ENCODE data around the gene STAU1. TPM values are rescaled to one million over a fixed set of nuclear protein-coding genes. Genes with fewer than 3 reads are reported as not detected.
"Not testable (repeated sequence)": the region's sequence is repeated elsewhere in the genome, so short reads cannot be mapped to it uniquely, and the experiment has no call there.

STAU1 gene
- total RNA-seq, 1 donor from 2014 or later = 59.3 TPM

DNA sequence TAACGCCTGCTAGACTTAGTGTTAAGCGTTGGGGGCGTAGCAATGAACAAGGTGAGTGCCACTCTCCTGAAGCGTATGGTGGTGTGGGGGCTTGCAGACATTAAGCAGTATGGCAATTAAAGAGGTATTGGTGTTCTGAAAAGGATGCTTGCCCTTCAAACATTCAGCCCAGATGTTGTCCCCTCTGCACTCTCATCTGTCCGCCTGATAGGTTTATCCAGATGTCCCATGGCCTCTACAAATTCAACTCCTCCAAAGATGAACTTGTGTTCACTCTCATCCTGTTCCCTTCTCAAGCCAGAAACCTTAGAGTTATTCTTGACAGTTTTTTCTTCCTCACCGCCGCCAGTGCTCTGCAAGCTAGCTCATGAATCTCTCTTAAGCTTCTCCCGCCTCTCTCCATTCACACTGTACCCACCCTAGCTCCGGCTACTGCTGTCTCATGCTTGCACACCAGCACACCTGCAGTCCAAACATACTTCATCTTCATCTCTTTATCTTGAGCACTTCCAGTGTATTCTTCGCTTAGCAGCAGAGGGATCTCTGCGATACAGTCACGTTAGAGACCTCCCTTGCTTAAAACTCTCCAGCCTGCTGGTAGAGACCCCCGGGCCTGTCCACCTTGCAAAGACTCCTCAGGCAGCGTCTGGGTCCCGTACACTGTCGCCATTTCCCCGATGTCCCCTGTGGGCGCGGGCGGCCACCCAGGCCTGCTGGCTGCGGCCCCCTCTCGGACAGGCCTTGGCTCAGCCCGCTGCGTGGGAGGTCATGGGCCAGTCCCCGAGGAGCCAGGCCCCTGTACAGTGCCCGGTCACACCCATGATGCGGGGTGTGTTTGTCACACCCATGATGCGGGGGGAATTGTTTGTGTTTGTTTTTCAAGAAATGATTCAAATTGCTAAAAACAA, 32.0 kb upstream of the STAU1 start:
- Histone ChIP-seq H3K36me3 (peaks cover 37 to 38% of the 10 kb centered on the region in 2 donors), H3K4me1 (peaks cover 3 to 11% of the 10 kb centered on the region in 2 donors), H3K4me3 (peak overlapping the region; percentile 80 to 87), H3K9me3 (no peaks in the 10 kb centered on the region), H3K27me3 (no peaks in the 10 kb centered on the region), H3K27ac (peak overlapping the region; percentile 81 to 88)
- no peak for DNase-seq (ENCODE audit: low spot score in 2 of 2)
- TF ChIP-seq, protein P1, sequence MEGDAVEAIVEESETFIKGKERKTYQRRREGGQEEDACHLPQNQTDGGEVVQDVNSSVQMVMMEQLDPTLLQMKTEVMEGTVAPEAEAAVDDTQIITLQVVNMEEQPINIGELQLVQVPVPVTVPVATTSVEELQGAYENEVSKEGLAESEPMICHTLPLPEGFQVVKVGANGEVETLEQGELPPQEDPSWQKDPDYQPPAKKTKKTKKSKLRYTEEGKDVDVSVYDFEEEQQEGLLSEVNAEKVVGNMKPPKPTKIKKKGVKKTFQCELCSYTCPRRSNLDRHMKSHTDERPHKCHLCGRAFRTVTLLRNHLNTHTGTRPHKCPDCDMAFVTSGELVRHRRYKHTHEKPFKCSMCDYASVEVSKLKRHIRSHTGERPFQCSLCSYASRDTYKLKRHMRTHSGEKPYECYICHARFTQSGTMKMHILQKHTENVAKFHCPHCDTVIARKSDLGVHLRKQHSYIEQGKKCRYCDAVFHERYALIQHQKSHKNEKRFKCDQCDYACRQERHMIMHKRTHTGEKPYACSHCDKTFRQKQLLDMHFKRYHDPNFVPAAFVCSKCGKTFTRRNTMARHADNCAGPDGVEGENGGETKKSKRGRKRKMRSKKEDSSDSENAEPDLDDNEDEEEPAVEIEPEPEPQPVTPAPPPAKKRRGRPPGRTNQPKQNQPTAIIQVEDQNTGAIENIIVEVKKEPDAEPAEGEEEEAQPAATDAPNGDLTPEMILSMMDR (IDR thresholded peaks at IDR 0.05) = no peak
- intact Hi-C loops (cut with DNase I) = loop anchor here (1.0 to 5.0 kb wide), 4 partner anchors 32 to 173 kb away; partner anchors contain the start of genes CSE1L, STAU1 and ZNFX1

- Histone ChIP-seq H3K27me3 (no peaks in the 10 kb centered on the region), H3K27ac (peak within 1 kb of the TSS; percentile 81 to 88), H3K4me1 (peaks cover 3 to 11% of the 10 kb centered on the region in 2 donors), H3K9me3 (no peaks in the 10 kb centered on the region), H3K36me3 (peaks cover 28 to 29% of the 10 kb centered on the region in 2 donors), H3K4me3 (peak within 1 kb of the TSS; percentile 80 to 87)
- DNase-seq (ENCODE audit: low spot score in 2 of 2) = peak; percentile 89 to 99
- TF ChIP-seq, protein P1 (IDR thresholded peaks at IDR 0.05) = no peak
- intact Hi-C loops (cut with DNase I) = loop anchor here (1.0 to 5.0 kb wide), 4 partner anchors 31 to 173 kb away; partner anchors contain the start of genes CSE1L, STAU1 and ZNFX1
Measured at GRCh38 chr20:49219091-49219923, 31.2 kb upstream of the STAU1 start, which contains the start of gene DDX27. TSS of gene DDX27 (plus strand) at chr20:49219416. CDS start at chr20:49219449, 33 bp downstream.

DNA sequence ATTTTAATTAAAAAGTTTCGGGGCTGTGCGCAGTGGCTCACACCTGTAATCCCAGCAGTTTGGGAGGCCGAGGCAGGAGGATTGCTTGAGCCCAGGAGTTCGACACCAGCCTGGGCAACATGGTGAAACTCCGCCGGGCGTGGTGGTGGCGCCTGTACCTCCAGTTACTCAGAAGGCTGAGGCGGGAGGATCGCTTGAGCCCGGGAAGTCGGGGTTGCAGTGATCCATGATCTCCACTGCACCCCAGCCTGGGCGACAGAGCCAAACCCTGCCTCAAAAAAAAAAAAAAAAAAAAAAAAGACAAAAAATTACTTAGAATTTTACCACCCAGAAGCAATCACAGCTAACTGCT, 30.6 kb upstream of the STAU1 start:
- DNase-seq (ENCODE audit: low spot score in 2 of 2); H3K27me3 ChIP-seq; H3K9me3 ChIP-seq: not testable (repeated sequence)
- H3K27ac ChIP-seq = peak overlapping the region; percentile 40 to 88
- peaks cover 3 to 11% of the 10 kb centered on the region in 2 donors for H3K4me1 ChIP-seq
- intact Hi-C loops (cut with DNase I) = loop anchor here (1.0 to 5.0 kb wide), 4 partner anchors 30 to 172 kb away; partner anchors contain the start of genes CSE1L, STAU1 and ZNFX1
- peaks cover 22 to 23% of the 10 kb centered on the region in 2 donors for H3K36me3 ChIP-seq
- peak overlapping the region in 1 of 2 donors; percentile 80 for H3K4me3 ChIP-seq

- intact Hi-C loops (cut with DNase I) = loop anchor here (1.0 to 5.0 kb wide), 2 partner anchors 50 to 84 kb away; no protein-coding TSS in a partner anchor
Measured at GRCh38 chr20:49216991-49217578, 29.0 kb upstream of the STAU1 start.

GRCh38 chr20:49215232-49215631, 27.1 kb upstream of the STAU1 start:
- TF ChIP-seq, protein P1 (IDR thresholded peaks at IDR 0.05) = no peak
- H3K27me3 ChIP-seq = no peaks in the 10 kb centered on the region
- no peak overlapping the region for H3K4me3 ChIP-seq
- peaks cover 0 to 1% of the 10 kb centered on the region in 2 donors for H3K9me3 ChIP-seq
- no peak overlapping the region for H3K27ac ChIP-seq
- peaks cover 1 to 5% of the 10 kb centered on the region in 2 donors for H3K4me1 ChIP-seq
- intact Hi-C loops (cut with DNase I) = loop anchor here (5.0 kb wide), 1 partner anchor 48 kb away; no protein-coding TSS in a partner anchor
- no peaks in the 10 kb centered on the region for H3K36me3 ChIP-seq
- DNase-seq (ENCODE audit: low spot score in 2 of 2) = no peak

More at GRCh38 chr20:49216991-49217578, 29.0 kb upstream of the STAU1 start:
- TF ChIP-seq, protein P1 (IDR thresholded peaks at IDR 0.05) = peak; percentile 83 to 88 (median 86)
- DNase-seq (ENCODE audit: low spot score in 2 of 2) = peak; percentile 72 to 98
- H3K27ac ChIP-seq = peak overlapping the region in 1 of 2 donors; percentile 5
- H3K27me3 ChIP-seq = no peaks in the 10 kb centered on the region
- H3K4me3 ChIP-seq = peak overlapping the region in 1 of 2 donors; percentile 43
- peaks cover 6 to 7% of the 10 kb centered on the region in 2 donors for H3K36me3 ChIP-seq
- H3K9me3 ChIP-seq = no peaks in the 10 kb centered on the region
- peaks cover 3 to 11% of the 10 kb centered on the region in 2 donors for H3K4me1 ChIP-seq

Measured in ascending aorta (tissue), 2 donors.